Midbrain (tissue), 1 donor: Measurements from ENCODE around the gene USP20.

Experiments
- DNase-seq: peaks from one replicate; lab custom pipeline; 2025; lab: John Stamatoyannopoulos, UW

Gene USP20

GRCh38 chr9:129854588-129855110 lies 19.4 kb downstream of the USP20 start:
- no peak for DNase-seq

- DNase-seq: no peak
Observed at GRCh38 chr9:129857207-129857606, 21.9 kb downstream of the USP20 start.

- no peak for DNase-seq
Observed at GRCh38 chr9:129858167-129858962, 23.1 kb downstream of the USP20 start.

- no peak for DNase-seq
Observed at GRCh38 chr9:129860653-129861446, 25.6 kb downstream of the USP20 start.

- DNase-seq: no peak
Observed at GRCh38 chr9:129861447-129861827, 26.2 kb downstream of the USP20 start.

GRCh38 chr9:129863059-129863690 lies 27.9 kb downstream of the USP20 start:
- no peak for DNase-seq

GRCh38 chr9:129864991-129865647 lies 29.9 kb downstream of the USP20 start:
- no peak for DNase-seq

GRCh38 chr9:129865668-129866320 lies 30.5 kb downstream of the USP20 start:
- DNase-seq: no peak

- DNase-seq: no peak
Observed at GRCh38 chr9:129866394-129867135, 31.3 kb downstream of the USP20 start.

- no peak for DNase-seq
Observed at GRCh38 chr9:129867136-129868022, 32.1 kb downstream of the USP20 start.

- no peak for DNase-seq
Observed at GRCh38 chr9:129868023-129868871, 33.0 kb downstream of the USP20 start.

- DNase-seq: no peak
Observed at GRCh38 chr9:129868872-129869486, 33.7 kb downstream of the USP20 start.

GRCh38 chr9:129869585-129870501 lies 34.6 kb downstream of the USP20 start:
- DNase-seq: no peak

- DNase-seq: no peak
Observed at GRCh38 chr9:129871046-129871445, 35.8 kb downstream of the USP20 start.

- no peak for DNase-seq
Observed at GRCh38 chr9:129873563-129874190, 38.4 kb downstream of the USP20 start.

GRCh38 chr9:129874261-129875101 lies 39.2 kb downstream of the USP20 start:
- DNase-seq: no peak
